Hematopoietic multipotent progenitor cell treated with erythropoietin and hydrocortisone succinate and interleukin-3 and kit ligand, for 4 days (in vitro differentiated cells): ENCODE results near the gene ERBB4.

ENCODE experiments used
- DNase-seq: peaks from one replicate; pipeline ENCODE4 v3.0.0-alpha.2; 2015

The ERBB4 gene

GRCh38 chr2:212037062-212037461 is 501.5 kb downstream of the ERBB4 start:
- no peak for DNase-seq

- no peak for DNase-seq
These were observed 503.6 kb downstream of the ERBB4 start for GRCh38 chr2:212034841-212035585.

GRCh38 chr2:212033888-212034287 is 504.7 kb downstream of the ERBB4 start:
- DNase-seq = no peak

- no peak for DNase-seq
These were observed 505.9 kb downstream of the ERBB4 start for GRCh38 chr2:212032536-212033219.

- DNase-seq = no peak
These were observed 506.6 kb downstream of the ERBB4 start for GRCh38 chr2:212032032-212032431.

- DNase-seq = no peak
These were observed 507.9 kb downstream of the ERBB4 start for GRCh38 chr2:212030709-212031108.

- no peak for DNase-seq
These were observed 509.7 kb downstream of the ERBB4 start for GRCh38 chr2:212028798-212029394.

GRCh38 chr2:212027681-212028628 is 510.6 kb downstream of the ERBB4 start:
- DNase-seq = no peak

GRCh38 chr2:212024040-212024439 is 514.6 kb downstream of the ERBB4 start:
- no peak for DNase-seq

GRCh38 chr2:212022966-212023365 is 515.6 kb downstream of the ERBB4 start:
- no peak for DNase-seq

- DNase-seq = no peak
These were observed 516.7 kb downstream of the ERBB4 start for GRCh38 chr2:212021947-212022346.

- DNase-seq = no peak
These were observed 523.0 kb downstream of the ERBB4 start for GRCh38 chr2:212015588-212015987.

- no peak for DNase-seq
These were observed 525.0 kb downstream of the ERBB4 start for GRCh38 chr2:212013626-212014025.

- peak; percentile 3 for DNase-seq
These were observed 528.3 kb downstream of the ERBB4 start for GRCh38 chr2:212010305-212010704.

GRCh38 chr2:212007972-212008371 is 530.6 kb downstream of the ERBB4 start:
- DNase-seq = no peak

GRCh38 chr2:212005085-212005671 is 533.4 kb downstream of the ERBB4 start:
- DNase-seq = peak; percentile 46

- DNase-seq = no peak
These were observed 537.3 kb downstream of the ERBB4 start for GRCh38 chr2:212001325-212001724.

GRCh38 chr2:211996857-211997256 is 541.7 kb downstream of the ERBB4 start:
- DNase-seq = no peak

- DNase-seq = no peak
These were observed 543.8 kb downstream of the ERBB4 start for GRCh38 chr2:211994806-211995205.

GRCh38 chr2:211990335-211990734 is 548.3 kb downstream of the ERBB4 start:
- DNase-seq = no peak

- no peak for DNase-seq
These were observed 552.3 kb downstream of the ERBB4 start for GRCh38 chr2:211986313-211986712.

- DNase-seq = no peak
These were observed 553.2 kb downstream of the ERBB4 start for GRCh38 chr2:211985393-211985792.

GRCh38 chr2:211982162-211982561 is 556.4 kb downstream of the ERBB4 start:
- no peak for DNase-seq
